ENCODE data around the gene SLC9A1. TPM values are rescaled to one million over a fixed set of nuclear protein-coding genes. Genes with fewer than 3 reads are reported as not detected.

The SLC9A1 gene
- total and polyA plus RNA-seq, 10 donors: 6.0 to 40.4 (median 27.6) TPM

- Histone ChIP-seq H3K27ac (peak overlapping the region in 4 of 8 donors; percentile 80 to 87 (median 84)), H3K4me3 (no peak overlapping the region), H3K4me1 (peaks cover 30 to 100% (median 76%) of the 10 kb centered on the region in 6 donors), H3K9me3 (no peaks in the 10 kb centered on the region), H3K27me3 (replicated peaks in 1 of 7) (no peaks in the 10 kb centered on the region), H3K36me3 (peaks cover 0 to 23% (median 0%) of the 10 kb centered on the region in 6 donors)
- WGBS, 5 donors: 60 to 70% (median 69%) methylated on average over 22 of the region's 22 CpGs
- intact Hi-C loops (cut with DNase I; ENCODE audit: low total_unique reads): no loop called here
- TF ChIP-seq POLR2AphosphoS5 (IDR thresholded peaks at IDR 0.05): peak in 2 of 3 donors; percentile 44 to 64
- no peak for TF ChIP-seq CTCF (IDR thresholded peaks at IDR 0.05 in 8 of 11, conservative IDR thresholded peaks at IDR 0.05 in 3 of 11)
- no peak for DNase-seq
Measured at GRCh38 chr1:27113861-27114260, 41.1 kb downstream of the SLC9A1 start.

- WGBS, 5 donors: 4 to 15% (median 11%) methylated on average over 2 to 5 of the region's 5 CpGs
- peaks cover 0 to 35% (median 0%) of the 10 kb centered on the region in 6 donors for H3K36me3 ChIP-seq
- H3K4me1 ChIP-seq: peaks cover 27 to 86% (median 65%) of the 10 kb centered on the region in 6 donors
- H3K9me3 ChIP-seq: no peaks in the 10 kb centered on the region
- peak overlapping the region; percentile 63 to 87 (median 84) for H3K27ac ChIP-seq
- intact Hi-C loops (cut with DNase I; ENCODE audit: low total_unique reads): no loop called here
- TF ChIP-seq CTCF (IDR thresholded peaks at IDR 0.05 in 8 of 11, conservative IDR thresholded peaks at IDR 0.05 in 3 of 11) (peak in 10 of 11 experiments; percentile 22 to 77 (median 54)), POLR2AphosphoS5 (IDR thresholded peaks at IDR 0.05) (peak; percentile 80 to 94 (median 94)), POLR2A (IDR thresholded peaks at IDR 0.05) (no peak)
- peak; percentile 95 for DNase-seq
- H3K27me3 ChIP-seq (replicated peaks in 1 of 7): no peaks in the 10 kb centered on the region
- H3K4me3 ChIP-seq: peak overlapping the region in 1 of 8 donors; percentile 9
Measured at GRCh38 chr1:27111626-27112573, 43.0 kb downstream of the SLC9A1 start.

GRCh38 chr1:27109103-27109822 is 45.7 kb downstream of the SLC9A1 start:
- no peak overlapping the region for H3K4me3 ChIP-seq
- DNase-seq: peak; percentile 81
- peak overlapping the region in 4 of 8 donors; percentile 7 to 87 (median 84) for H3K27ac ChIP-seq
- no peaks in the 10 kb centered on the region for H3K9me3 ChIP-seq
- peaks cover 0 to 61% (median 12%) of the 10 kb centered on the region in 6 donors for H3K36me3 ChIP-seq
- no peaks in the 10 kb centered on the region for H3K27me3 ChIP-seq (replicated peaks in 1 of 7)
- intact Hi-C loops (cut with DNase I; ENCODE audit: low total_unique reads): loop anchor here (10.0 kb wide), 2 partner anchors 46 to 86 kb away; partner anchors contain the start of gene SLC9A1
- peaks cover 36 to 73% (median 47%) of the 10 kb centered on the region in 6 donors for H3K4me1 ChIP-seq
- WGBS, 5 donors: 77 to 85% (median 82%) methylated on average over 17 to 23 of the region's 23 CpGs
- no peak for TF ChIP-seq POLR2AphosphoS5 (IDR thresholded peaks at IDR 0.05)
- TF ChIP-seq CTCF (IDR thresholded peaks at IDR 0.05 in 8 of 11, conservative IDR thresholded peaks at IDR 0.05 in 3 of 11): peak in 5 of 11 experiments; percentile 12 to 52 (median 20)

All from spleen (tissue), 11 donors.